WTC11 (cell line): ENCODE results near the gene DFFB. TPM values are rescaled to one million over a fixed set of nuclear protein-coding genes. Genes with fewer than 3 reads are reported as not detected.

Experiments used
- CREM ChIP-seq: sonication (generic); formaldehyde crosslinking; IDR thresholded peaks from 2 replicates; pipeline ENCODE4 v1.8.1; 2022; ENCODE audit warnings: mild to moderate bottlenecking, missing genetic modification reagents, moderate library complexity
- FOXJ3 ChIP-seq: sonication (generic); formaldehyde crosslinking; IDR thresholded peaks from 2 replicates; pipeline ENCODE4 v1.9.0; 2021; ENCODE audit warnings: missing genetic modification reagents, mild to moderate bottlenecking, borderline replicate concordance
- IRF2 ChIP-seq: sonication (generic); formaldehyde crosslinking; IDR thresholded peaks from 2 replicates; pipeline ENCODE4 v1.8.0; 2022; ENCODE audit warnings: low read depth, missing genetic modification reagents, borderline replicate concordance
- NFATC4 ChIP-seq: fragments of 250-450 bp; sonication (Bioruptor Pico); IDR thresholded peaks from 2 replicates; pipeline ENCODE4 v1.9.0; 2021; ENCODE audit warnings: mild to moderate bottlenecking
- NR1H2 ChIP-seq: sonication (generic); formaldehyde crosslinking; IDR thresholded peaks from 2 replicates; pipeline ENCODE4 v1.9.0; 2021; ENCODE audit warnings: mild to moderate bottlenecking, moderate library complexity, missing genetic modification reagents
- SMAD4 ChIP-seq: sonication (generic); formaldehyde crosslinking; IDR thresholded peaks from 2 replicates; pipeline ENCODE4 v1.8.0; 2022; ENCODE audit warnings: mild to moderate bottlenecking, missing genetic modification reagents
- TCF7 ChIP-seq: sonication (generic); formaldehyde crosslinking; IDR thresholded peaks from 2 replicates; pipeline ENCODE4 v1.8.0; 2022; ENCODE audit warnings: mild to moderate bottlenecking, low read depth, missing genetic modification reagents, moderate library complexity
- ZBTB21 ChIP-seq: sonication (generic); formaldehyde crosslinking; IDR thresholded peaks from 2 replicates; pipeline ENCODE4 v1.8.1; 2023; ENCODE audit warnings: mild to moderate bottlenecking, missing genetic modification reagents, borderline replicate concordance
- ZNF121 ChIP-seq: sonication (generic); formaldehyde crosslinking; IDR thresholded peaks from 2 replicates; pipeline ENCODE4 v1.8.0; 2023; ENCODE audit warnings: missing genetic modification reagents
- ZNF138 ChIP-seq: sonication (generic); formaldehyde crosslinking; conservative IDR thresholded peaks from 2 replicates; pipeline ENCODE4 v1.8.1; 2022; ENCODE audit warnings: mild to moderate bottlenecking, moderate library complexity, missing genetic modification reagents
- ZNF263 ChIP-seq: sonication (generic); formaldehyde crosslinking; IDR thresholded peaks from 2 replicates; pipeline ENCODE4 v1.8.1; 2022; ENCODE audit warnings: low read depth, mild to moderate bottlenecking, moderate library complexity, missing genetic modification reagents
- total RNA-seq: library from RNA; stranded (reverse); gene quantifications from 3 replicates; pipeline ENCODE4 v1.2.3, GENCODE V29; 2021
- TF ChIP-seq, protein P1 (sequence below): sonication (generic); formaldehyde crosslinking; IDR thresholded peaks from 2 replicates; pipeline ENCODE4 v1.8.0; 2022; ENCODE audit warnings: mild to moderate bottlenecking, missing genetic modification reagents
- TF ChIP-seq, protein P2 (sequence below): fragments of 200-600 bp; IDR thresholded peaks from 2 replicates; pipeline ENCODE4 v1.8.0; 2022; ENCODE audit warnings: antibody characterized with exemption
- TF ChIP-seq, protein P3 (sequence below): sonication (generic); formaldehyde crosslinking; IDR thresholded peaks from 2 replicates; pipeline ENCODE4 v1.8.1; 2023; ENCODE audit warnings: mild to moderate bottlenecking, moderate library complexity, missing genetic modification reagents
- TF ChIP-seq, protein P4 (sequence below): sonication (generic); formaldehyde crosslinking; IDR thresholded peaks from 2 replicates; pipeline ENCODE4 v1.8.0; 2023; ENCODE audit warnings: mild to moderate bottlenecking, missing genetic modification reagents
- TF ChIP-seq, protein P5 (sequence below): sonication (generic); formaldehyde crosslinking; IDR thresholded peaks from 2 replicates; pipeline ENCODE4 v1.8.0; 2022; ENCODE audit warnings: mild to moderate bottlenecking, missing genetic modification reagents
- TF ChIP-seq, protein P6 (sequence below): fragments of 250-450 bp; sonication (Bioruptor Pico); IDR thresholded peaks from 2 replicates; pipeline ENCODE4 v1.9.0; 2021; ENCODE audit warnings: moderate library complexity, mild to moderate bottlenecking, inconsistent platforms, borderline replicate concordance
- TF ChIP-seq, protein P7 (sequence below): sonication (generic); formaldehyde crosslinking; IDR thresholded peaks from 2 replicates; pipeline ENCODE4 v1.8.0; 2023; ENCODE audit warnings: missing genetic modification reagents
- TF ChIP-seq, protein P8 (sequence below): fragments of 250-450 bp; sonication (Bioruptor Pico); IDR thresholded peaks from 2 replicates; pipeline ENCODE4 v1.8.0; 2021; ENCODE audit warnings: mild to moderate bottlenecking
- TF ChIP-seq, protein P9 (sequence below): fragments of 250-450 bp; sonication (Bioruptor Pico); conservative IDR thresholded peaks from 2 replicates; pipeline ENCODE4 v1.9.0; 2021; ENCODE audit warnings: mild to moderate bottlenecking
- TF ChIP-seq, protein P10 (sequence below): sonication (generic); formaldehyde crosslinking; conservative IDR thresholded peaks from 2 replicates; pipeline ENCODE4 v1.8.1; 2022; ENCODE audit warnings: mild to moderate bottlenecking, missing genetic modification reagents
- TF ChIP-seq, protein P11 (sequence below): sonication (generic); formaldehyde crosslinking; IDR thresholded peaks from 2 replicates; pipeline ENCODE4 v1.8.0; 2022; ENCODE audit warnings: mild to moderate bottlenecking, missing genetic modification reagents

The DFFB gene
- total RNA-seq, 1 experiment from 2014 or later, result 9.2 TPM

DNA sequence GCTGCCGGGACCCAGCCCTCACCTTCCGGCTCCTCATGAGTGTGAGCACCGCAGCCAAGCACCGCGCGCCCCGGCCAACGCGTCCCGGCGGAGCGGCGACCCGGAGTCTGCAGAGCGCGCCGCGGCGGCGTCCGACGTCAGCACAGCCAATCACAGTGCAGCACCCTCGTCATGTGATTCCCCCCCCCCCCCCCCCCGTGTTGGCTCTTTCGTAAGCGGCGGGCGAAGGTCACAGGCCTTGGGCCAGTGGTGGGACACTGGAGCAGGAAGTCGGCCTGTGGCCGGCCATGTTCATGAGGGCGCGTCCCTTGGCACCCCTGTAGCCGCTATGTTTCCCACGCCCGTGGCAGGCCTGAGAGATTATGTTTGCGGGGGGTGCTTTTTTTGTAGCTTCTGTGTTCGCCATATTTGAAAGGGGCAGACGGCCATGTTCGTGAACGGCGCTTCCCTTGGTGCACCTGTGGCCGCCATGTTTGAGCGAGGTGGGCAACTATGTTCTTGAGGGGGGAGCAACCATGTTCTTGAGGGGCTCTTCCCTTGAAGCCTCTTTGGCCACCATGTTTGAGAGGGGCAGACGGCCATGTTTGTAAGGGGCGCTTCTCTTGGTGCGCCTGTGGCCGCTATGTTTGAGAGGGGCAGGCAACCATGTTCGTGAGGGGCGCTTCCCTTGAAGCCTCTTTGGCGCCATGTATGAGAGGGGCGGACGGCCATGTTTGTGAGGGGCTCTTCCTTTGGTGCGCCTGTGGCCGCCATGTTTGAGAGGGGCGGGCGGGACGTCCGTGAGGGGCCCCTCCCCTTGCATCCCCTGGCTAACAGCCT, 43.1 kb downstream of the DFFB start, which contains the start of gene C1orf174 (continued):
- TF ChIP-seq, protein P1, sequence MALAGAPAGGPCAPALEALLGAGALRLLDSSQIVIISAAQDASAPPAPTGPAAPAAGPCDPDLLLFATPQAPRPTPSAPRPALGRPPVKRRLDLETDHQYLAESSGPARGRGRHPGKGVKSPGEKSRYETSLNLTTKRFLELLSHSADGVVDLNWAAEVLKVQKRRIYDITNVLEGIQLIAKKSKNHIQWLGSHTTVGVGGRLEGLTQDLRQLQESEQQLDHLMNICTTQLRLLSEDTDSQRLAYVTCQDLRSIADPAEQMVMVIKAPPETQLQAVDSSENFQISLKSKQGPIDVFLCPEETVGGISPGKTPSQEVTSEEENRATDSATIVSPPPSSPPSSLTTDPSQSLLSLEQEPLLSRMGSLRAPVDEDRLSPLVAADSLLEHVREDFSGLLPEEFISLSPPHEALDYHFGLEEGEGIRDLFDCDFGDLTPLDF (CRISPR knock-in tag), result no peak
- TF ChIP-seq IRF2 (CRISPR knock-in tag) (no peak), ZBTB21 (no peak), ZNF263 (CRISPR knock-in tag) (no peak), FOXJ3 (CRISPR knock-in tag) (no peak), CREM (CRISPR knock-in tag) (no peak), NR1H2 (CRISPR knock-in tag) (no peak), ZNF121 (CRISPR knock-in tag) (peak; percentile 73; the same call in 1 of the 2 replicates), ZNF138 (CRISPR knock-in tag) (no peak), NFATC4 (0 out of 2 replicates have a peak, but pooled peaks have one; percentile 29), TCF7 (CRISPR knock-in tag) (no peak), SMAD4 (CRISPR knock-in tag) (no peak)
- TF ChIP-seq, protein P2, sequence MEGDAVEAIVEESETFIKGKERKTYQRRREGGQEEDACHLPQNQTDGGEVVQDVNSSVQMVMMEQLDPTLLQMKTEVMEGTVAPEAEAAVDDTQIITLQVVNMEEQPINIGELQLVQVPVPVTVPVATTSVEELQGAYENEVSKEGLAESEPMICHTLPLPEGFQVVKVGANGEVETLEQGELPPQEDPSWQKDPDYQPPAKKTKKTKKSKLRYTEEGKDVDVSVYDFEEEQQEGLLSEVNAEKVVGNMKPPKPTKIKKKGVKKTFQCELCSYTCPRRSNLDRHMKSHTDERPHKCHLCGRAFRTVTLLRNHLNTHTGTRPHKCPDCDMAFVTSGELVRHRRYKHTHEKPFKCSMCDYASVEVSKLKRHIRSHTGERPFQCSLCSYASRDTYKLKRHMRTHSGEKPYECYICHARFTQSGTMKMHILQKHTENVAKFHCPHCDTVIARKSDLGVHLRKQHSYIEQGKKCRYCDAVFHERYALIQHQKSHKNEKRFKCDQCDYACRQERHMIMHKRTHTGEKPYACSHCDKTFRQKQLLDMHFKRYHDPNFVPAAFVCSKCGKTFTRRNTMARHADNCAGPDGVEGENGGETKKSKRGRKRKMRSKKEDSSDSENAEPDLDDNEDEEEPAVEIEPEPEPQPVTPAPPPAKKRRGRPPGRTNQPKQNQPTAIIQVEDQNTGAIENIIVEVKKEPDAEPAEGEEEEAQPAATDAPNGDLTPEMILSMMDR, result no peak
- TF ChIP-seq, protein P3, sequence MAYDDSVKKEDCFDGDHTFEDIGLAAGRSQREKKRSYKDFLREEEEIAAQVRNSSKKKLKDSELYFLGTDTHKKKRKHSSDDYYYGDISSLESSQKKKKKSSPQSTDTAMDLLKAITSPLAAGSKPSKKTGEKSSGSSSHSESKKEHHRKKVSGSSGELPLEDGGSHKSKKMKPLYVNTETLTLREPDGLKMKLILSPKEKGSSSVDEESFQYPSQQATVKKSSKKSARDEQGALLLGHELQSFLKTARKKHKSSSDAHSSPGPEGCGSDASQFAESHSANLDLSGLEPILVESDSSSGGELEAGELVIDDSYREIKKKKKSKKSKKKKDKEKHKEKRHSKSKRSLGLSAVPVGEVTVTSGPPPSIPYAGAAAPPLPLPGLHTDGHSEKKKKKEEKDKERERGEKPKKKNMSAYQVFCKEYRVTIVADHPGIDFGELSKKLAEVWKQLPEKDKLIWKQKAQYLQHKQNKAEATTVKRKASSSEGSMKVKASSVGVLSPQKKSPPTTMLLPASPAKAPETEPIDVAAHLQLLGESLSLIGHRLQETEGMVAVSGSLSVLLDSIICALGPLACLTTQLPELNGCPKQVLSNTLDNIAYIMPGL (CRISPR knock-in tag), result no peak
- TF ChIP-seq, protein P4, sequence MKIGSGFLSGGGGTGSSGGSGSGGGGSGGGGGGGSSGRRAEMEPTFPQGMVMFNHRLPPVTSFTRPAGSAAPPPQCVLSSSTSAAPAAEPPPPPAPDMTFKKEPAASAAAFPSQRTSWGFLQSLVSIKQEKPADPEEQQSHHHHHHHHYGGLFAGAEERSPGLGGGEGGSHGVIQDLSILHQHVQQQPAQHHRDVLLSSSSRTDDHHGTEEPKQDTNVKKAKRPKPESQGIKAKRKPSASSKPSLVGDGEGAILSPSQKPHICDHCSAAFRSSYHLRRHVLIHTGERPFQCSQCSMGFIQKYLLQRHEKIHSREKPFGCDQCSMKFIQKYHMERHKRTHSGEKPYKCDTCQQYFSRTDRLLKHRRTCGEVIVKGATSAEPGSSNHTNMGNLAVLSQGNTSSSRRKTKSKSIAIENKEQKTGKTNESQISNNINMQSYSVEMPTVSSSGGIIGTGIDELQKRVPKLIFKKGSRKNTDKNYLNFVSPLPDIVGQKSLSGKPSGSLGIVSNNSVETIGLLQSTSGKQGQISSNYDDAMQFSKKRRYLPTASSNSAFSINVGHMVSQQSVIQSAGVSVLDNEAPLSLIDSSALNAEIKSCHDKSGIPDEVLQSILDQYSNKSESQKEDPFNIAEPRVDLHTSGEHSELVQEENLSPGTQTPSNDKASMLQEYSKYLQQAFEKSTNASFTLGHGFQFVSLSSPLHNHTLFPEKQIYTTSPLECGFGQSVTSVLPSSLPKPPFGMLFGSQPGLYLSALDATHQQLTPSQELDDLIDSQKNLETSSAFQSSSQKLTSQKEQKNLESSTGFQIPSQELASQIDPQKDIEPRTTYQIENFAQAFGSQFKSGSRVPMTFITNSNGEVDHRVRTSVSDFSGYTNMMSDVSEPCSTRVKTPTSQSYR (CRISPR knock-in tag), result no peak
- TF ChIP-seq, protein P5, sequence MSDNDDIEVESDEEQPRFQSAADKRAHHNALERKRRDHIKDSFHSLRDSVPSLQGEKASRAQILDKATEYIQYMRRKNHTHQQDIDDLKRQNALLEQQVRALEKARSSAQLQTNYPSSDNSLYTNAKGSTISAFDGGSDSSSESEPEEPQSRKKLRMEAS (CRISPR knock-in tag), result peak; percentile 53
- TF ChIP-seq, protein P6, sequence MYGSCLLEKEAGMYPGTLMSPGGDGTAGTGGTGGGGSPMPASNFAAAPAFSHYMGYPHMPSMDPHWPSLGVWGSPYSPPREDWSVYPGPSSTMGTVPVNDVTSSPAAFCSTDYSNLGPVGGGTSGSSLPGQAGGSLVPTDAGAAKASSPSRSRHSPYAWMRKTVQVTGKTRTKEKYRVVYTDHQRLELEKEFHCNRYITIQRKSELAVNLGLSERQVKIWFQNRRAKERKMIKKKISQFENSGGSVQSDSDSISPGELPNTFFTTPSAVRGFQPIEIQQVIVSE, result no peak
- TF ChIP-seq, protein P7, sequence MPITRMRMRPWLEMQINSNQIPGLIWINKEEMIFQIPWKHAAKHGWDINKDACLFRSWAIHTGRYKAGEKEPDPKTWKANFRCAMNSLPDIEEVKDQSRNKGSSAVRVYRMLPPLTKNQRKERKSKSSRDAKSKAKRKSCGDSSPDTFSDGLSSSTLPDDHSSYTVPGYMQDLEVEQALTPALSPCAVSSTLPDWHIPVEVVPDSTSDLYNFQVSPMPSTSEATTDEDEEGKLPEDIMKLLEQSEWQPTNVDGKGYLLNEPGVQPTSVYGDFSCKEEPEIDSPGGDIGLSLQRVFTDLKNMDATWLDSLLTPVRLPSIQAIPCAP (CRISPR knock-in tag), result no peak
- TF ChIP-seq, protein P8, sequence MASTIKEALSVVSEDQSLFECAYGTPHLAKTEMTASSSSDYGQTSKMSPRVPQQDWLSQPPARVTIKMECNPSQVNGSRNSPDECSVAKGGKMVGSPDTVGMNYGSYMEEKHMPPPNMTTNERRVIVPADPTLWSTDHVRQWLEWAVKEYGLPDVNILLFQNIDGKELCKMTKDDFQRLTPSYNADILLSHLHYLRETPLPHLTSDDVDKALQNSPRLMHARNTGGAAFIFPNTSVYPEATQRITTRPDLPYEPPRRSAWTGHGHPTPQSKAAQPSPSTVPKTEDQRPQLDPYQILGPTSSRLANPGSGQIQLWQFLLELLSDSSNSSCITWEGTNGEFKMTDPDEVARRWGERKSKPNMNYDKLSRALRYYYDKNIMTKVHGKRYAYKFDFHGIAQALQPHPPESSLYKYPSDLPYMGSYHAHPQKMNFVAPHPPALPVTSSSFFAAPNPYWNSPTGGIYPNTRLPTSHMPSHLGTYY (CRISPR knock-in tag), result no peak
- TF ChIP-seq, protein P9, sequence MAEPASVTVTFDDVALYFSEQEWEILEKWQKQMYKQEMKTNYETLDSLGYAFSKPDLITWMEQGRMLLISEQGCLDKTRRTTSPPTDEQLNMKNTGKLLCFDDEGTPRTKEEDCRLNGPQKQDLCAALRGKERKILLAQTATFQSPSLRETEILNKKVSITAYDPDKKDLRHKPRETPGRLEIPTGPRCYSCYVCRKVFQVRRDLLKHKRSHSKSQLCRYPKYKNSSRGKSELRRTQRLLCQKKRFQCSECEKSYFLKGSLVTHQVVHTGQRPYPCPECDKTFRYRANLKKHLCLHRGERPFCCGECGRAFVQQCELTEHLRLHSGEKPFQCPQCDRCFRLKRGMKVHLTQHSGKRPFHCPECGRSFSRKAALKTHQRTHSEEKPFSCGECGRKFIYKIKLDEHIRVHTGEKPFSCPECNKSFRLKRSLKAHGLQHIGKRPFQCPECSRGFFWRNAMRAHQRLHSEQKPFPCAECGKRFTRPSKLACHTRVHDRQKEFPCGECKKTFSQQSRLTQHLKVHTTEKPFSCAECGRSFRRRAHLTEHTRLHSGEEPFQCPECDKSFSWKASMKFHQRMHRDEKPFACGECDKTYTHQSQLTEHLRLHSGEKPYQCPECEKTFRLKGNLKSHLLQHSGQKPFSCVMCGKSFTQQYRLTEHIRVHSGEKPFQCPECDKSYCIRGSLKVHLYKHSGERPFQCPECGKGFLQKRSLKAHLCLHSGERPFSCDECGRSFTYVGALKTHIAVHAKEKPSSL (CRISPR knock-in tag), result no peak
- TF ChIP-seq, protein P10, sequence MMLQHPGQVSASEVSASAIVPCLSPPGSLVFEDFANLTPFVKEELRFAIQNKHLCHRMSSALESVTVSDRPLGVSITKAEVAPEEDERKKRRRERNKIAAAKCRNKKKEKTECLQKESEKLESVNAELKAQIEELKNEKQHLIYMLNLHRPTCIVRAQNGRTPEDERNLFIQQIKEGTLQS (CRISPR knock-in tag), result no peak
- TF ChIP-seq, protein P11, sequence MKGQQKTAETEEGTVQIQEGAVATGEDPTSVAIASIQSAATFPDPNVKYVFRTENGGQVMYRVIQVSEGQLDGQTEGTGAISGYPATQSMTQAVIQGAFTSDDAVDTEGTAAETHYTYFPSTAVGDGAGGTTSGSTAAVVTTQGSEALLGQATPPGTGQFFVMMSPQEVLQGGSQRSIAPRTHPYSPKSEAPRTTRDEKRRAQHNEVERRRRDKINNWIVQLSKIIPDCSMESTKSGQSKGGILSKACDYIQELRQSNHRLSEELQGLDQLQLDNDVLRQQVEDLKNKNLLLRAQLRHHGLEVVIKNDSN, result peak; percentile 91
